HEK293 (cell line): ENCODE results near the gene MAB21L3.

Experiments used
- SCRT1 ChIP-seq: fragments of 450-650 bp; formaldehyde crosslinking; IDR thresholded peaks from 2 replicates; pipeline ENCODE4 v1.5.1; 2016; ENCODE audit warnings: missing biosample characterization, missing genetic modification characterization, borderline replicate concordance
- ZNF621 ChIP-seq: fragments of 450-650 bp; formaldehyde crosslinking; IDR thresholded peaks from 2 replicates; pipeline ENCODE4 v1.5.1; 2017; ENCODE audit warnings: missing biosample characterization, missing genetic modification characterization

DNA sequence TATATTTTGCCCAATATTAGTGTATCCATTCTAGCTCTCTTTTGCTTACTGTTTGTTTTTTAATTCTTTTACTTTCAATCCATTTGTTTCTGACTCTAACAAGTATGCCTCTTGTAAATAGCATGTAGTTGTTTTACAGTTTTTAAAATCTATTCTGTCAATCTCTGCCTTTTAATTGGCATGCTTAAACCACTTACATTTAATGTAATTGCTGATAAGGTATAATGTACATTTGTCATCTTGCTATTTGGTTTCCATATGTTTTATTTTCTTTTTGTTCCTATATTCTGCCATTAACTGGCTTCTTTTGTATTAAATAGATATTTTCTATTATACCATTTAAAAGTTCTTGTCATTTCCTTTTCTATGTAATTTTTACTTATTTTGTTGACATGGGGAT, 16.2 kb upstream of the MAB21L3 start:
- TF ChIP-seq ZNF621 (tag by site-specific recombination) (no peak), SCRT1 (tag by site-specific recombination) (no peak)
